Ureter (tissue), 1 donor: ENCODE data around the gene PRMT6. TPM values are rescaled to one million over a fixed set of nuclear protein-coding genes. Genes with fewer than 3 reads are reported as not detected.
"Not testable (repeated sequence)": the region's sequence is repeated elsewhere in the genome, so short reads cannot be mapped to it uniquely, and the experiment has no call there.

Source experiments
- DNase-seq: peaks from one replicate; pipeline ENCODE4 v3.0.0-alpha.2; 2020; ENCODE audit warnings: low spot score
- total RNA-seq: library from RNA; stranded (reverse); gene quantifications from one replicate; pipeline ENCODE4 v1.2.4, GENCODE V29; 2023
- donor health status: DM: yes; HTN: yes; CAD: no.

PRMT6 gene
- total RNA-seq, result 22.2 TPM

GRCh38 chr1:107056426-107057196 lies at the start of gene PRMT6:
Gene PRMT6 (plus strand): TSS chr1:107056674. CDS start chr1:107056716, 42 bp downstream.
- peak; percentile 89 for DNase-seq

DNA sequence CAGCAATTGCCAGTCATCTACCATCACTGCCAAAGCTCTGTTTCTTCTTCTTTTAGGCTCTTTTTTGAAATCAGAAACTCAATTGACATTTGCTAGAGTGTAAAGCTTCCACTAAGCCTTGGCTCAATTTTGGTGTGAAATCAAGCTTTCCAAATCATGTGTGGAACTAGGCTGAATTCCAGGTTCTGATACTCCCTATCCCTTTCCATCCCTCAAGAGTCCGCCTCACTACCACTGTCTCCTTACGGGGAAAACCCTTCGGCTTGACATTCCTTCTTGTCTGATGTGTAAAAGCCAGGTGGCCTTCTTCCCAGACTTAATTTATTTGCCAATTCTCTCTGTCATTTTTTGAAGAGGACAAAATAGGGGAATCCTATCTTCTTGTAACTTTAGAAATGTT lies 47.2 kb upstream of the PRMT6 start:
- no peak for DNase-seq

GRCh38 chr1:107010582-107010981 lies 45.9 kb upstream of the PRMT6 start:
- DNase-seq, result no peak

DNA sequence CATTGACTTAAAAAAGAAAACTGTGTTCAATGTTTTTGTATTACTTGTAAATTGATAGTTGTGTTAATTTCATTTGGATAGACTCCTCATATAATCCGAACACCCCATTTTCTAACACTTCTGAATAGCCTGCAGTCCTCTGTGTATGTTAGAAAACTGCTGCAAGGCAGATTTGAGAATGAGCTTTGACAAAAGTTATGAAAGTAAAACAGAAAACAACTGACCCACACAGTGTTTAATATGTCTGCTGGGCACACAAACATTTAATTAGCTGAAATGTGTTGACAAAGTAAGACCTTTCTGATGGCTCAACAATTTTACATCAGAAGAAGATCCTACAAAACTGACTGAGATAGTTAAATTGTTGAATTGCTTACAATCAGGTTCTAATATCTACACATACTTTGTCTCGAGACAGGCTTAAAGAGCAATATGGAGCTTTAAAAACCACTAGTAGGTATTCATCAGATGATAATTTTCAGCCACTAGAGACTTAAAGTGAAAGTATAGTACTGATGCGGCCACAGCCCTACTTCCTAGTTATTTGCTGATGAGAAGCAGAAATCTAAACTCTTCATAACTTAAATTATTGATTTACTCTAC lies 40.0 kb upstream of the PRMT6 start:
- no peak for DNase-seq

DNA sequence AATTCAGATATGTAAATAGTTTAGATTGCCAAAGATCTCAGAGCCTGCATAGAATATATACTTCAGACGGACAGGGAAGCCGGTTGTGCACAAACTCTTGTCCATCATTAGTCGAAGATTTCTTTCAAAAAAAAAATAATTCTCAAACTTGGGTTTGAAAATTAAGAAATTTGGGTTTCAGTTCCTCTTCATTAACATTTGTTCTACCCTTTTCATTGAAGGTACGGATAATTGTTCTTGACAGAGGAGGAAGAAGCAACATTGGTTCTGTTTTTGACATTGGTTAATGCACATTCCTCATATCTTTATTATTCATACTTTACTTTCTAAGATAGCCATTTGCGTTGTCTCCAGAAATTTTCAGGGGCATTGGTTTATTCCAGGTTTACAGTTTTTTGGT lies 38.0 kb upstream of the PRMT6 start:
- no peak for DNase-seq

DNA sequence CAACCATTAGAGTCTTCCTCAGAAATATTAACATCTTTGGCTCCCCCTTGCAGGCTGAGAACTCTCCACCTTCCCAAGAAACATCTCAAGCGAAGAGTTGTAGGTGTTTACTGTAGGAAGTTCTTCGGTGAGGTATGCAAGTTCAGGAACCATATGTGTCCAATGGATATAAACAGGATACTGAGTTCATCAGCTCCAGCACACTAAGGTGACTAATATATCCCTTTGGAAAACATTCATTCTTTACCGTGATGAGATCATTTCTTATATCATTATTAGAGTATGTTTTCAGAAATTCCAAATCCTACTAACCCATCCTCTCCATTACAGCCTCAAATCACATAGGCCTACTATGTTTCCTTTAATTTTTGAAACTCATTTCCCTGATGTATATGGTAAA lies 37.3 kb upstream of the PRMT6 start:
- no peak for DNase-seq

- DNase-seq, result not testable (repeated sequence)
These were observed 17.6 kb upstream of the PRMT6 start for GRCh38 chr1:107038874-107039273.

DNA sequence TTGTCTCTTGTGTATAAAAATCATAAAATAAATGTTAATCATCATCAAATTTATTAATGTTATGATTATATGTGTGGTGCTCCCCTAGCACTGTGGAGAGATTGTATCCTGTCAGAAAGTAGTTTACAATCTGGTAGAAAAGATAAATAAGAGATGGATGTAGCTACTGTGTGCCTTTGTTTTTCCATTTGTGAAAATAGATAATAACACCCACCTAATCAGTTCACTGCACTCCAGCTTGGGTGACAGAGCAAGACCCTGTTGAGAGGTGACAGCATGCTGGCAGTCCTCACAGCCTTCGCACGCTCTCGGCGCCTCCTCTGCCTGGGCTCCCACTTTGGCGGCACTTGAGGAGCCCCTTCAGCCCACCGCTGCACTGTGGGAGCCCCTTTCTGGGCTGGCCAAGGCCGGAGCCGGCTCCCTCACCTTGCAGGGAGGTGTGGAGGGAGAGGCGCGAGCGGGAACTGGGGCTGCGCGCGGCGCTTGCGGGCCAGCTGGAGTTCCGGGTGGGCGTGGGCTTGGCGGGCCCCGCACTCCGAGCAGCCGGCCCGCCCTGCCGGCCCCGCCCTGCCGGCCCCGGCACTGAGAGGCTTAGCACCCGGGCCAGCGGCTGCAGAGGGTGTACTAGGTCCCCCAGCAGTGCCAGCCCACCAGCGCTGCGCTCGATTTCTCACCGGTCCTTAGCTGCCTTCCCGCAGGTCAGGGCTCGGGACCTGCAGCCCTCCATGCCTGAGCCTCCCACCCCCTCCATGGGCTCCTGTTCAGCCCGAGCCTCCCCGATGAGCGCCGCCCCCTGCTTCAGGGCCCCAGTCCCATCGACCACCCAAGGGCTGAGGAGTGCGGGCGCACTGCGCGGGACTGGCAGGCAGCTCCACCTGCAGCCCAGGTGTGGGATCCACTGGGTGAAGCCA lies 11.9 kb upstream of the PRMT6 start:
- DNase-seq, result not testable (repeated sequence)

DNA sequence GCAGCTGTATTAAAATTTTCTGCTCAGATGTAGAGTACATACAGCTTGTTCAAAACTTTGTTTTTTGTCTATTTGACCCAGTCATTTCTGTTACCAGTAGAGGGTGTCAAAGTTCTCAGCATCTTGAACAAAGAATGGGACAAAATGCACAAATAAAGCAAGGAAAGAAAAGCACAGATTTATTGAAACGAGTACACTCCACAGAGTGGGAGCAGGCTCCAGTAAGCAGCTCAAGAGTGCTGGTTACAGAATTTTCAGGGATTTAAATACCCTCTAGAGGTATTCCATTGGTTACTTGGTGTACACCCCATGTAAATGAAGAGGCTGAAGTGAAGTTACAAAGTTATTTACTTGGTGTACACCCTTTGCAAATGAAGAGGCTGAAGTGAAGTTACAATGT lies 8.9 kb upstream of the PRMT6 start:
- no peak for DNase-seq

- DNase-seq, result no peak
These were observed 8.2 kb upstream of the PRMT6 start for GRCh38 chr1:107048241-107048640.

DNA sequence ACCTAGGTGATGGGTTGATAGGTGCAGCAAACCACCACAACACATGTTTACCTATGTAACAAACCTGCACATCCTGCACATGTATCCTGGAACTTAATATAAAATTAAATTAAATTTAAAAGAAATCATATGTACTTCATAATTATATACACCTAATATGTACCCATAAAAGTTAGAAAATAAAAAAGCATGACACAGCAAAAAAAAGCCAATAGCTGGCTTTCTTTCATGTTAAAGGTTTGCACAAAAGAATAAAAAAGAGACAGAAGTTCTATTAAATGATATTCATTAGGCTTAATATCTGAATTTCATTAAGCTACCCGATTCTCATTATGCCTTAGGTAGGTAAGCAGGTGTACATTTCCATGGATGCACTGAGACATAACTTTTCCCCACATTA lies 5.2 kb upstream of the PRMT6 start:
- DNase-seq, result no peak

- DNase-seq, result not testable (repeated sequence)
These were observed 502 bp upstream of the PRMT6 start for GRCh38 chr1:107055919-107056425.

DNA sequence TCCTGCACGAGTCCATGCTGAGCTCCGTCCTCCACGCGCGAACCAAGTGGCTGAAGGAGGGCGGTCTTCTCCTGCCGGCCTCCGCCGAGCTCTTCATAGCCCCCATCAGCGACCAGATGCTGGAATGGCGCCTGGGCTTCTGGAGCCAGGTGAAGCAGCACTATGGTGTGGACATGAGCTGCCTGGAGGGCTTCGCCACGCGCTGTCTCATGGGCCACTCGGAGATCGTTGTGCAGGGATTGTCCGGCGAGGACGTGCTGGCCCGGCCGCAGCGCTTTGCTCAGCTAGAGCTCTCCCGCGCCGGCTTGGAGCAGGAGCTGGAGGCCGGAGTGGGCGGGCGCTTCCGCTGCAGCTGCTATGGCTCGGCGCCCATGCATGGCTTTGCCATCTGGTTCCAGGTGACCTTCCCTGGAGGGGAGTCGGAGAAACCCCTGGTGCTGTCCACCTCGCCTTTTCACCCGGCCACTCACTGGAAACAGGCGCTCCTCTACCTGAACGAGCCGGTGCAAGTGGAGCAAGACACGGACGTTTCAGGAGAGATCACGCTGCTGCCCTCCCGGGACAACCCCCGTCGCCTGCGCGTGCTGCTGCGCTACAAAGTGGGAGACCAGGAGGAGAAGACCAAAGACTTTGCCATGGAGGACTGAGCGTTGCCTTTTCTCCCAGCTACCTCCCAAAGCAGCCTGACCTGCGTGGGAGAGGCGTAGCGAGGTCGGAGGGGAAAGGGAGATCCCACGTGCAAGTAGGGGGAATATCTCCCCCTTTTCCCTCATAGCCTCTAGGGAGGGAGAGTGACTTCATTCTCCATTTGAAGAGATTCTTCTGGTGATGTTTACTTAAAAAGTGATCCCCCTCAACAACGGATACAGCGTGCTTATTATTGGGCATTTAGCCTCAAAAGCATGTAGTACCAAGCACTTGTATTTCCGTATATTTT lies 991 bp downstream of the PRMT6 start:
- peak; percentile 64 for DNase-seq

DNA sequence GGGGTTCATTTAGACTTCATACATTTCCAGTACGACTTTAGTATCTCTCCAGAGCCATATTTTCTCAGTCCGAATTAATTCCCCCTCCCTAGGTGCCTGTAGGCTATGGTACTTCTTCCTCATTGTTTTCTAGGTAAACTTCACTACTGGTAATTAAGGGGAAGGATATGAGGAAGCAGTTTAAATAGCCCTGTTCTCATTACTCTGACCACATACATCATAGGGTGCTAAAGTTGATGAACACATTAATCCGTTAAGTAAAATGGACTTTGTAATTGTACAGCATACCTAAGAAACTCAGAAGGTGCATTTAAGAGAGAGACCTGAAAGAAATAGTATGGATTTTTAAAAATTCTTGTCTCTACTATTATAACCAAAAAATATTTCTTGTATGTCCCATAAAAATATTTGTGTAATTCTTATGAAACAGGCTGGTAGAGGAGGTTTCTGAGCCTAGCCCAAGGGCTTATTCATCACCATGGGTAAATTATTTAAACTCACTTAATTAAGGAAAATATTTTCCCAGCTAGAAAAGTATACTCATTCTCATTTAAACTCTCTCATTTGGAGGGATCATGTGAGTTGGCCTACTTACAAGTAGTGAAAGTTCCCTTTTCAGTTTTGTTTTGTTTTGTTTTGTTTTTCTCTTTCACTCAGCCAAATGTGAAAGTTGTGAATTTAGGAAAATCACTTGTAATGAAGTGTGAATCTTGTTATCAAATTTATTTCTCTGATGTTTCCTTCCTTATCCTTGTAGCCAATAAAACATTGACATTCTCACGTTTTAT lies 2.0 kb downstream of the PRMT6 start:
- DNase-seq, result no peak

DNA sequence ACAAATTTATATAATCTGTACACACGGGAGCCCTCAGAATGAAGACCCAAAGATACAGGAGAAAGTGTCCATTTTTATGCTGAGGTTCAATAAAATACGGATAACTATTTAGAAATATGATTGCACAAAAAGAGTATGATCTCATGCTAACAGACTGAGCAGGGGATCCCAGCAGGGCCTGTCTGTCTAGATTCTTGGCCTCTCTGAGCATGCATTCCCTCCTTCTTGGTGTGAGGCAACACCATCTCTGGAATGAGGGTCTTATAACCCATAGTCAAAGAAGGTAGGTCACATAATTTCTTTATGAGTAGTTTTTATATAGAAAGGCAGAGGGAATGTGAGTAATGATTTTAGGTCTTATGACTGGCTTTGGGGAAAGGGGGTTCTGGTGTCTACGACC lies 5.4 kb downstream of the PRMT6 start:
- DNase-seq, result no peak

GRCh38 chr1:107073493-107073892 lies 17.0 kb downstream of the PRMT6 start:
- no peak for DNase-seq

- DNase-seq, result no peak
These were observed 20.4 kb downstream of the PRMT6 start for GRCh38 chr1:107076841-107077240.

DNA sequence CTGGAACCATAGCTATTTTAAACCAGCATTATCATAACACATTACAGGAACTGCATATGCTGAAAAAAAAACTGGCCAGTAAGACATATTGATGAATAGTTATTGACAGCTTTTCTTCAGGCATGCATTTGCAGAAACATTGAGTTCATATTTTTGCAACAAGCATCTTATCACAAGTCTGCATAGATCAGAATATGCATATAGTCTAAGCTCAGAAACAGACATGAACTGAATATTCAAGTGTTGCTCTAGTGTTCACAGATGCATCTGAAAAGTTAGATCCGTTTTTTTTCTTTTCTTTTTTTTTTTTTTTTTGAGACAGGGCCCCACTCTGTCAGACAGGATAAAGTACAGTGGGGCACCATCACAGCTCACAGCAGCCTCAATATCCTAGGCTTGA lies 22.8 kb downstream of the PRMT6 start:
- no peak for DNase-seq

DNA sequence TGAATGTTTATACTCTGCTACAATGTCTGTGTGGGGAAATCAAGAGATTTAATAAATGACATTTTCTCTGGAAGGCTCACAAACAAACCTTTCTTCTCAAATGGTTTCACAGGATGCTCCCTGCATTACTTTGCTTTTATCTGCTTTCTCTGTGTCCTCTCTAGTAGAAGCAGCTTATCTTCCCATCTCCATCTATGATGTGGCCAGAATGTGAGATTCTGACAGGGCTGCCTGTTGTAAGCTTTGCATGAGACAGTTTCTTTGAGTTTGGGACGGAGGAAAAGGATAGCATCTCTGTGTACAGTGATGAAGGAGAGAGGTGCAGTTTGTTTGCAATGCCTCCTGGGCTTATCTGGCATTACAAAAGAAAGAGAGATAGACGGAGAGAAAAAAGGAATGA lies 24.6 kb downstream of the PRMT6 start:
- DNase-seq, result no peak

- no peak for DNase-seq
These were observed 34.9 kb downstream of the PRMT6 start for GRCh38 chr1:107091418-107091817.
